Activated naive CD4-positive, alpha-beta T cell treated with anti-CD3 and anti-CD28 coated beads, Interleukin-2, amount 50 U/mL, for 24 hours (primary cell): ENCODE results near the gene OGN.
"Not testable (repeated sequence)": the region's sequence is repeated elsewhere in the genome, so short reads cannot be mapped to it uniquely, and the experiment has no call there.

Experiments
- H3K27ac Mint-ChIP-seq: one replicate; pipeline ENCODE4 v1.8.0; 2021; ENCODE audit warnings: mild to moderate bottlenecking, mixed read lengths
- H3K27me3 Mint-ChIP-seq: one replicate; pipeline ENCODE4 v1.8.0; 2021; ENCODE audit warnings: mixed read lengths
- H3K36me3 Mint-ChIP-seq: one replicate; pipeline ENCODE4 v1.8.0; 2021; ENCODE audit warnings: mixed read lengths
- H3K4me1 Mint-ChIP-seq: one replicate; pipeline ENCODE4 v1.8.0; 2021; ENCODE audit warnings: mixed read lengths
- H3K4me3 Mint-ChIP-seq: one replicate; pipeline ENCODE4 v1.8.0; 2021; ENCODE audit warnings: mild to moderate bottlenecking, mixed read lengths
- H3K9me3 Mint-ChIP-seq: one replicate; pipeline ENCODE4 v1.8.0; 2021; ENCODE audit warnings: mixed read lengths

The OGN gene

DNA sequence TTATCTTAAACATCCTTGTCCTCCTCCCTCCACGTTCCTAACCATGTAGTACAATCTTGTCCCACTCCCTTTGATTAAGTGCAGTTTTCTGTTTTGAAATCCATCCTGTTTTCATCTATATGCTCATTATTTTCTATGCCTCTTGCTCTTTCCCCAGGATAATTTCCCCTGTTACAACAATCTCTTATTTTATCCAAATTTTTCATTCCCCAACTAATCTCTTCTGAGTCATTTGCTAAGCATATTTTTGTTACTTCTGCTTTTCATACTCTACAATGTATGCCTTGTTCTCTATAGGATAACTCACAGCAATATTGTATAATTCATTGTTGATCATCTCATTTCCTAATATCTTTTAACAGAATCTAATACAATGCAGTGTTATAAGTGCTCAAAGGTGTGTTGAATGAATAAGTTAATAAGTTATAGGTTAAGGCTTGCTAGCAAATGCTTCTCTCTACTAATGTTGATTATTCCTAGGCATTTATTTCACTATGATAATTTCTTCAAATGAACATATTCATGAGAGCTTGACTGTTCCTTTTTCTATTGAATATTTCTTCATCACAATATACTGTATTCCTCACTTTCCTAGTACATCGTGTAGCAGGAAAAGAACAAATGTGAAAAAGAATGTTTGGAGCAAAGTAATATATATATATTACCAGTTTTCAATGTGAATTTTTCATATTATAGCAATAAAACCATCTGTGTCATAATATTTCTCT, 18.4 kb upstream of the OGN start:
- Mint-ChIP-seq H3K4me3 (no peak overlapping the region), H3K27me3 (no peaks in the 10 kb centered on the region), H3K36me3 (peaks cover 1% of the 10 kb centered on the region), H3K4me1 (no peaks in the 10 kb centered on the region), H3K9me3 (no peaks in the 10 kb centered on the region), H3K27ac (no peak overlapping the region)

GRCh38 chr9:92414566-92414965, 10.2 kb upstream of the OGN start:
- no peaks in the 10 kb centered on the region for H3K9me3 Mint-ChIP-seq
- no peaks in the 10 kb centered on the region for H3K27me3 Mint-ChIP-seq
- H3K4me3 Mint-ChIP-seq = no peak overlapping the region
- no peaks in the 10 kb centered on the region for H3K4me1 Mint-ChIP-seq
- H3K36me3 Mint-ChIP-seq = peaks cover 2% of the 10 kb centered on the region
- H3K27ac Mint-ChIP-seq = no peak overlapping the region

- H3K4me3 Mint-ChIP-seq, H3K36me3 Mint-ChIP-seq, H3K27ac Mint-ChIP-seq, H3K9me3 Mint-ChIP-seq, H3K27me3 Mint-ChIP-seq: not testable (repeated sequence)
- H3K4me1 Mint-ChIP-seq = peaks cover 12% of the 10 kb centered on the region
These were observed 6.8 kb upstream of the OGN start for GRCh38 chr9:92411157-92411556.

DNA sequence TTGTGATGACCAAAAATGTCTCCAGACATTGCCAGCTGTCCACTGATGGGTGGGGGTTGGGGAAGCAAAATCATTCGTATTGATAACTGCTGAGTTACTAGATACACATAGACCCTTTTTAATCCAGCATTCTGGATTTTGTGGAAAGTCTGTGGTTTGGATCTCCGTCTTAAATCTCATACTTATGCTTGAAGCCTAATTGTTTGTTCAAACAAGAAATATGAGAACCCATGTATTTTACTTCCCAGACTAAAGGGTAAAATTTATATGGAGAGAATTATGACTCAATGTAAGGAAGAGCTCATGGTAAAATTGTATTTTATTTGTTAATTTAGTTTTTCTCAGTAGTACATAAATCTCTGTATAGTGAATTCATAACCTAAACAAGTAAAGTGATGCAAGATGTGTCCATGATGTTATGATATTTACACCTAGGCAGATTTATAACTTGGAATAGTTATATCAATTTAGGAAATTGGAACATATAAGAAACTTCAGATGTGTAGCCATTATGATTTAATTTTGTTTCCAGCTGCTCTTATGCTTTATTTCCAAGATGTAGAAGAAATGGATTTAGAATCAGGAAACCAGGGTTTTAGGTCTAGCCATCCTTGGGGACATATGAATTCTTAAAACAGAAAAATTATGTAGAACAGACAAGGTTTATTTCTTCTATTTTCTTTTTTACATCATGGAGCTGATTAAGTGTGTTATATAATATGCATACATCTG, 4.5 kb upstream of the OGN start:
- Mint-ChIP-seq H3K4me1 (peaks cover 27% of the 10 kb centered on the region), H3K36me3 (no peaks in the 10 kb centered on the region), H3K4me3 (no peak overlapping the region), H3K27me3 (no peaks in the 10 kb centered on the region), H3K27ac (no peak overlapping the region), H3K9me3 (no peaks in the 10 kb centered on the region)

DNA sequence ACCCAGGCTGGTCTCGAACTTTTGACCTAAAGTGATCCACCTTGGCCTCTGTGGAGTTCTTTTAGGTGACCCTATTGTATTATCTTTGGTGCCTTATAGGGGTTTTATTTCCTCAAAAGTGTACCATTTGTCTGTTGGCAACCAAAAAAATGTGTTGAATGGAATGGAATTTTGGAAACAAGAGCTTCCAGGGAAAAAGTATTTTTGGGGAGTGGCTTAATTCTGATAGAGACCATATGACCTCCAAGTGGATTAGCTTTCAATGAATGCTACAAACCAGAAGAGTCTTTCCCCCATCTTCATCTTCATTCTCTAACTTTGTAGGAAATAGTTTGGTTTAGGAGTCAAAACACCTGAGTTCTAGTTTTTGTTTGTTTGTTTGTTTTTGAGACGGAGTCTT, 3.4 kb upstream of the OGN start:
- H3K4me3 Mint-ChIP-seq = no peak overlapping the region
- no peaks in the 10 kb centered on the region for H3K9me3 Mint-ChIP-seq
- H3K27ac Mint-ChIP-seq = no peak overlapping the region
- no peaks in the 10 kb centered on the region for H3K27me3 Mint-ChIP-seq
- peaks cover 27% of the 10 kb centered on the region for H3K4me1 Mint-ChIP-seq
- H3K36me3 Mint-ChIP-seq = no peaks in the 10 kb centered on the region

GRCh38 chr9:92406477-92406876, 2.1 kb upstream of the OGN start:
- Mint-ChIP-seq H3K9me3 (no peaks in the 10 kb centered on the region), H3K36me3 (no peaks in the 10 kb centered on the region), H3K4me3 (peak overlapping the region; percentile 41), H3K4me1 (peaks cover 27% of the 10 kb centered on the region), H3K27ac (peak overlapping the region; percentile 78), H3K27me3 (no peaks in the 10 kb centered on the region)

DNA sequence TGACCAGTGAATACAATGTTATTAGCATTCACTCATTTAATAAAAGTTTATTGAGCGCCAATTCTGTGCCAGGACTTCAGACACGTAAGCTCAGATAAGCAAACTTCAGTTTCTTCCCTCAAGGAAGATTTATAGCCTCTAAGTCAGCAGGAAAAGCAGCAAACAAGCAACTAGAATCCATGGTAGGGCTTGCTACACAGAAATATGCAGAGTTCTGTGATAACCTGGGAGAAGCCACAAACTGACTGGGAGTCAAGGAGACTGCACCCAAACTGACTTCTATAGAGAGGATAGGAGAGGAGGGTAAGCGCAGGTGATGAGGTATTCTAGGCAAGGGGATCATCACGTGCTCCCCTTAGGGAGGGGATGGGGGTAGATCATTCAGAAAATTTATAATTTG, 1.4 kb upstream of the OGN start:
- Mint-ChIP-seq H3K9me3 (no peaks in the 10 kb centered on the region), H3K27me3 (no peaks in the 10 kb centered on the region), H3K27ac (no peak overlapping the region), H3K4me1 (peaks cover 27% of the 10 kb centered on the region), H3K36me3 (no peaks in the 10 kb centered on the region), H3K4me3 (peak overlapping the region; percentile 61)

DNA sequence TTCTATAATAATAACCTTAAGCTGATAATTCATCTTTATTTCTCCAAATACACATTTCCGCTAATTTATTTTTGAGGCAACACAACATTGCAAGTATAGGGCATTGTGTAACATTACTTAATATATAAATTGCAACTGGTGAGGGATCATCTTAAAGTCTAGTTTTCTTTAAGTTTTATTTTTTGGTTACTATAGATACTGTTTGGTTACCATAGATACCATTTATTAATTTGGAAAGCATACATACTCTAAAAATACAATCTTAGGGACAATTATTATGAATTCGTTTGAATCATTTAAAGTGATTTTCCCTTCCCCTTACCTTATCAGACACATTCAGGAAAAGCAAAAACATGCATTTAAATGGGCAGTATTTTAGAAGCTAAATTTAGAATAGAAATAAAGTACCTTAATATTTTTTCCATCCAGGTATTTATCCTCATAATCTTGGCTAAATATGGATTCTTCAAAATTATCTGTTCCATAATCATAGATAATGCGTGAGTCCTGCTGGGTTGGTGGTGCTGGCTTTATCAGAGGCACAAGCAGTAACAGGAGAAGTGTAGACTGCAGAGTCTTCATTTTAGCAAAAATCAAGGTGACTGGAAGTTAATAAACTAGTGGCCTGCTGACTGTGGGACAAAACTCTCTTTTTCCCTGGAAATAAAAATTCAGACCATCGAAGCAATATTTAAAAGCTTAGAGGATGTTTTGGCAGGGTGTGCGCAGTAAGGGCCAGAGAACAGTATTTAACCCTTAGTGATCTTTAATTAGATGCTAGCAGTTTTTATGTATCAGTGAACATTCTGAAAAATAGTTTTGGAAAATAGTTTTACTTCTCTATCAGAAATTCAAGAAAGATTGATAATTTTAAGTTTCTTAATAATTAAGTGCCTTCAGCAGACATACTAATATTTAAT, 1.3 kb downstream of the OGN start:
- Mint-ChIP-seq H3K27ac (no peak overlapping the region), H3K27me3 (no peaks in the 10 kb centered on the region), H3K4me1 (peaks cover 27% of the 10 kb centered on the region), H3K4me3 (no peak overlapping the region), H3K36me3 (peaks cover 1% of the 10 kb centered on the region), H3K9me3 (no peaks in the 10 kb centered on the region)

DNA sequence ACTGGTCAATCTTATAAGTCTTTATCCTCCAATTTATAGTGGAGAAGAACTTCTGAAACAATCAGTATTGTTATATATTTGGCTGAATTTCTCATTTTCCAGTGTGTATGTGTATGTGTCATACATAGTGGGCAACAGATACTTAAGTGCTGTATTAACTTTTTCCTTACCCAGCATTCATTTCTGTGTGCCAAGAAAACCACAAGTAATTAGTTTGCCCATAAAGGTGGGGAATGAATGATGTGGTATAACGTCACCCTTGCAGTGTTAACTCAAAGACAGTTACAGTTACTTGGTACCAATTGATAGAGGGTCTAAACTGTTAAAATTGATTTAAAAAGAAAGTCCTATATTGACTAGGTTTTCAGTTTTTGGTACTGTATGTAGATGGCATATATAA, 2.0 kb downstream of the OGN start:
- no peak overlapping the region for H3K4me3 Mint-ChIP-seq
- peaks cover 26% of the 10 kb centered on the region for H3K4me1 Mint-ChIP-seq
- no peaks in the 10 kb centered on the region for H3K9me3 Mint-ChIP-seq
- no peaks in the 10 kb centered on the region for H3K27me3 Mint-ChIP-seq
- H3K27ac Mint-ChIP-seq = no peak overlapping the region
- peaks cover 1% of the 10 kb centered on the region for H3K36me3 Mint-ChIP-seq

- peaks cover 4% of the 10 kb centered on the region for H3K36me3 Mint-ChIP-seq
- H3K9me3 Mint-ChIP-seq = no peaks in the 10 kb centered on the region
- no peaks in the 10 kb centered on the region for H3K4me1 Mint-ChIP-seq
- H3K27ac Mint-ChIP-seq = no peak overlapping the region
- no peaks in the 10 kb centered on the region for H3K27me3 Mint-ChIP-seq
- H3K4me3 Mint-ChIP-seq = no peak overlapping the region
These were observed 6.5 kb downstream of the OGN start for GRCh38 chr9:92397853-92398252.

DNA sequence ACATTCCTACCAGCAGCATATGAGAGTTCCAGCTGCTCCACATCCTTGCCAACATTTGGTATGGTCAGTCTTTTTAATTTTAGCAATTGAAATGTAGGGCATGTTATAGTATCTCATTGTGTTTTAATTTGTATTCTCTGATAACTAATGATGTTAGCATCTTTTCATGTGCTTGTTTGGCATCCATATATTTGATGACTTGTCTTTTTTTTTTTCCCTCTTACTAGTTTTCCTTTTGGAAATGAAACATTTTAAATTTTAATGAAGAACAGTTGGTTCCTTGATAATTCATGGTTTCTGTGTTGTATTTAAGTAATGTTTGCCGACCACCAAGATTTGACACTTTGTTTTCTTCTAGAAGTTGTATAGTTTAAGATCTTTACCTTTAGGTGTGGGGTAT, 8.8 kb downstream of the OGN start:
- no peak overlapping the region for H3K4me3 Mint-ChIP-seq

DNA sequence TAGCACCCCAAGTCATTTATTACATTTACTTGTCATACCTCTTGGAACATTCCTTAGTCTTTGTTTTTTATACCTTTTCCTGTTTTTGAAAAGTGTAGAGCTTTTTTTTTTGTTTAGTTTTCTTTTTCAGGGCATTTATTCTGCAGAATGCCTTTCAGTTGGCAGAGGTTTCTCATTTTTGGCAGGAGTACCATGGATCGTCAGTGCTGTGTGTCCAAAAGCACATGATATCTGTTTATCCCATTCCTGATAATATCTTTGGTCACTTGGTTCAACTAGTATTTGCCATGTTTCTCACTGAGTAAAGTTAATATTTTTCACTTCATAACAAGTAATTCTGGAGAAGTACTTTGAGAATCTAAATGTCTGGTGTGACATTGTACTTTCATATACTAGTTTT, 10.7 kb downstream of the OGN start:
- Mint-ChIP-seq H3K36me3 (peaks cover 2% of the 10 kb centered on the region), H3K9me3 (no peaks in the 10 kb centered on the region), H3K4me1 (no peaks in the 10 kb centered on the region), H3K27me3 (no peaks in the 10 kb centered on the region), H3K4me3 (no peak overlapping the region), H3K27ac (no peak overlapping the region)

More for the DNA sequence above, 8.8 kb downstream of the OGN start:
- H3K36me3 Mint-ChIP-seq = peaks cover 4% of the 10 kb centered on the region
- H3K27ac Mint-ChIP-seq = no peak overlapping the region
- no peaks in the 10 kb centered on the region for H3K4me1 Mint-ChIP-seq
- H3K9me3 Mint-ChIP-seq = no peaks in the 10 kb centered on the region
- H3K27me3 Mint-ChIP-seq = no peaks in the 10 kb centered on the region

- H3K9me3 Mint-ChIP-seq = no peaks in the 10 kb centered on the region
- no peaks in the 10 kb centered on the region for H3K4me1 Mint-ChIP-seq
- H3K27me3 Mint-ChIP-seq = no peaks in the 10 kb centered on the region
- no peak overlapping the region for H3K27ac Mint-ChIP-seq
- H3K36me3 Mint-ChIP-seq = peaks cover 2% of the 10 kb centered on the region
- no peak overlapping the region for H3K4me3 Mint-ChIP-seq
These were observed 11.7 kb downstream of the OGN start for GRCh38 chr9:92392690-92393089.

- no peaks in the 10 kb centered on the region for H3K4me1 Mint-ChIP-seq
- no peaks in the 10 kb centered on the region for H3K36me3 Mint-ChIP-seq
- H3K27me3 Mint-ChIP-seq = no peaks in the 10 kb centered on the region
- no peak overlapping the region for H3K27ac Mint-ChIP-seq
- H3K9me3 Mint-ChIP-seq = no peaks in the 10 kb centered on the region
- H3K4me3 Mint-ChIP-seq = no peak overlapping the region
These were observed 18.4 kb downstream of the OGN start for GRCh38 chr9:92385953-92386352.

GRCh38 chr9:92385477-92385876, 18.9 kb downstream of the OGN start:
- Mint-ChIP-seq H3K27me3 (no peaks in the 10 kb centered on the region), H3K27ac (no peak overlapping the region), H3K4me1 (no peaks in the 10 kb centered on the region), H3K36me3 (no peaks in the 10 kb centered on the region), H3K9me3 (no peaks in the 10 kb centered on the region), H3K4me3 (no peak overlapping the region)

DNA sequence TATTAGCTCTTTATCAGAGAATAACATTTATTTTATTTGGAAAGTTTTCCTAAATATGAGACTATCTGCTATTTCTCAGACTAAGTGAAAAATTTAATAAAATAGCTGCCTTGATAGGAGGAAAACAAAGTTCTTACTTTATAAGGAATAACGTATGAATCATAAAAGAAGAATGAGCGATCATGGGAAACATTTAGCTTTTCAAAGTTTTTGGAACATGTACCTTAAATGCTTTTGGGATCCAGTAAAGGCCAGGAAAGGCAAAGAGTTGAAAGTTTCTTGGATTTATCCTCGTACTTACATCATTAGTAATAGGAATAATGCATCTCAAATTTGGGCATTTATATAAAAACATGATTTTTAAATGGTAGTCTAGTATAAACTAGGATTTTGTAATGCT, 19.4 kb downstream of the OGN start:
- no peak overlapping the region for H3K27ac Mint-ChIP-seq
- no peaks in the 10 kb centered on the region for H3K36me3 Mint-ChIP-seq
- H3K27me3 Mint-ChIP-seq = no peaks in the 10 kb centered on the region

More for the DNA sequence above, 19.4 kb downstream of the OGN start:
- Mint-ChIP-seq H3K4me1 (no peaks in the 10 kb centered on the region), H3K9me3 (no peaks in the 10 kb centered on the region), H3K4me3 (no peak overlapping the region)
